ENCODE measurements around the gene ZNF438. TPM values are rescaled to one million over a fixed set of nuclear protein-coding genes. Genes with fewer than 3 reads are reported as not detected.

ZNF438 gene
- total RNA-seq, 1 experiment from 2014 or later = 2.0 TPM

DNA sequence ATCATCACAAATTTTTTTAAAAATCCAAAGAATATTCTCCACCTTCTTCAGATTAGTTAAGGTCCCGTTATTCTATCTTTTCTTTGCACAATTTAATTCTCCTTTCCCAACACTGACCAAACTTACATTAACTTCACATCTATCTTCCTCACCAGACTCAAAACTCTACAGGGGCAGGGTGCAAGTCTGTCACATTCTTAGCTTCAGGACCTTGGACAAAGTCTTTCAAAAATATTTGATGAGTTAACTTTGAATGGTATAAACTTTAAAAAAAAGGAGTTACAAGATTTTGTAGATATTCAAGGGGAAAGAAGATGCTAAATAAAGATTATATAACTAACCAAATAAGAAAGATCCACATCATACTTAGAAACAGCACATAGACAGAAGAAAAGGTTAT, 132.7 kb downstream of the ZNF438 start:
- no TSS peak for BruUV-seq (replicated peaks)
- TF ChIP-seq EZH2 (IDR thresholded peaks at IDR 0.05; ENCODE audit: borderline replicate concordance, low read depth, low read length, poor library complexity, severe bottlenecking) = no peak
- TF ChIP-seq, protein P1, sequence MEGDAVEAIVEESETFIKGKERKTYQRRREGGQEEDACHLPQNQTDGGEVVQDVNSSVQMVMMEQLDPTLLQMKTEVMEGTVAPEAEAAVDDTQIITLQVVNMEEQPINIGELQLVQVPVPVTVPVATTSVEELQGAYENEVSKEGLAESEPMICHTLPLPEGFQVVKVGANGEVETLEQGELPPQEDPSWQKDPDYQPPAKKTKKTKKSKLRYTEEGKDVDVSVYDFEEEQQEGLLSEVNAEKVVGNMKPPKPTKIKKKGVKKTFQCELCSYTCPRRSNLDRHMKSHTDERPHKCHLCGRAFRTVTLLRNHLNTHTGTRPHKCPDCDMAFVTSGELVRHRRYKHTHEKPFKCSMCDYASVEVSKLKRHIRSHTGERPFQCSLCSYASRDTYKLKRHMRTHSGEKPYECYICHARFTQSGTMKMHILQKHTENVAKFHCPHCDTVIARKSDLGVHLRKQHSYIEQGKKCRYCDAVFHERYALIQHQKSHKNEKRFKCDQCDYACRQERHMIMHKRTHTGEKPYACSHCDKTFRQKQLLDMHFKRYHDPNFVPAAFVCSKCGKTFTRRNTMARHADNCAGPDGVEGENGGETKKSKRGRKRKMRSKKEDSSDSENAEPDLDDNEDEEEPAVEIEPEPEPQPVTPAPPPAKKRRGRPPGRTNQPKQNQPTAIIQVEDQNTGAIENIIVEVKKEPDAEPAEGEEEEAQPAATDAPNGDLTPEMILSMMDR (conservative IDR thresholded peaks at IDR 0.05; ENCODE audit: low read depth, low read length) = no peak
- Histone ChIP-seq H3K27me3 (replicated peaks; ENCODE audit: insufficient read depth, low read depth, low read length, poor library complexity) (no peaks in the 10 kb centered on the region), H3K36me3 (ENCODE audit: insufficient read depth, low read length, poor library complexity, severe bottlenecking) (no peaks in the 10 kb centered on the region), H3K4me3 (ENCODE audit: low read depth, low read length, poor library complexity, severe bottlenecking) (no peak overlapping the region), H3K9me3 (ENCODE audit: low read depth, low read length, poor library complexity, severe bottlenecking) (no peaks in the 10 kb centered on the region), H3K4me1 (ENCODE audit: insufficient read depth, low read length, poor library complexity, severe bottlenecking) (no peaks in the 10 kb centered on the region), H3K27ac (ENCODE audit: low read depth, low read length, poor library complexity, severe bottlenecking) (no peak overlapping the region)
- ChIA-PET POLR2A (ENCODE audit: low non-redundant PET) (no interaction called here), CTCF (no interaction called here)
- no peak for DNase-seq (ENCODE audit: low spot score)
- intact Hi-C loops (cut with micrococcal nuclease; ENCODE audit: unreplicated experiment) = no loop called here

DNA sequence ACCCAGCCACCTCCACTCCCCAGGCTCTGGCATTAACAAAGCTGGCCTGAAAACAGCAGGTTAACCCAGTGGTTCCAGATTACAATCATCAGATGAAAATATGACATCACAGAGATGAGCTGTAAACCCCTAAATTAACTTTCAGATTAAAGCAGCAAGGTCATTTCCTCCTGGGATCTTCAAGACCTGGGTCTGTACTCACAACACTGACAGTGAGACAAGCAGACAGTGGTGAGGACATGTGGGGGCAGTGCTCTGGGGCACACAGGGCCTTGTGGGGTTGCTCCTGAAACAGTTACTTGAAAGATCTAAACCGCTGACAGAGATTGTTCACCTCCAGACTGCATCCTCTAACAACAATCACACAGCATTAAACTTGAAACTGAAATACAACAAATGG, 134.1 kb downstream of the ZNF438 start:
- no TSS peak for BruUV-seq (replicated peaks)
- CTCF ChIA-PET = no interaction called here
- POLR2A ChIA-PET (ENCODE audit: low non-redundant PET) = no interaction called here
- no peaks in the 10 kb centered on the region for H3K4me1 ChIP-seq (ENCODE audit: insufficient read depth, low read length, poor library complexity, severe bottlenecking)
- intact Hi-C loops (cut with micrococcal nuclease; ENCODE audit: unreplicated experiment) = no loop called here
- H3K27me3 ChIP-seq (replicated peaks; ENCODE audit: insufficient read depth, low read depth, low read length, poor library complexity) = no peaks in the 10 kb centered on the region
- H3K4me3 ChIP-seq (ENCODE audit: low read depth, low read length, poor library complexity, severe bottlenecking) = no peak overlapping the region
- DNase-seq (ENCODE audit: low spot score) = no peak
- H3K27ac ChIP-seq (ENCODE audit: low read depth, low read length, poor library complexity, severe bottlenecking) = no peak overlapping the region
- no peak for TF ChIP-seq EZH2 (IDR thresholded peaks at IDR 0.05; ENCODE audit: borderline replicate concordance, low read depth, low read length, poor library complexity, severe bottlenecking)
- TF ChIP-seq, protein P1 (conservative IDR thresholded peaks at IDR 0.05; ENCODE audit: low read depth, low read length) = no peak
- no peaks in the 10 kb centered on the region for H3K36me3 ChIP-seq (ENCODE audit: insufficient read depth, low read length, poor library complexity, severe bottlenecking)
- no peaks in the 10 kb centered on the region for H3K9me3 ChIP-seq (ENCODE audit: low read depth, low read length, poor library complexity, severe bottlenecking)

DNA sequence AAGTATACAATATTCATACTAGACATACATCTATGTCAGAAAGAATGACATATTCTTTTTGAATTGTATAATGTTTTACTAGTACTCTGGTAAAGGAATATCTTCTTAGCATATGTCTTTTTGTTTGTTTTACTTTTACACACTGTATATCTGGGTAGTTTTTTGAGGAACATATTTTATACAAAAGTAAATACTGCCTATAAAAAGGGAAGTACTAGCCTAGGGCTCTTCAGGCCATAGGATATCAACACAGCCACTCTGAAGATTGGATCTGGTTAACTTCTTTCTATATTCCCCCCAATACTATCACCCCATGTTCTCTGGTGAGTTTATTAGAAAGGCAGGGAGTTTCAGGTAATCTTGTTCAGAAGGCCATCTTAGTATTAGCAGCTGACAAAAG, 134.6 kb downstream of the ZNF438 start:
- Histone ChIP-seq H3K9me3 (ENCODE audit: low read depth, low read length, poor library complexity, severe bottlenecking) (no peaks in the 10 kb centered on the region), H3K4me1 (ENCODE audit: insufficient read depth, low read length, poor library complexity, severe bottlenecking) (no peaks in the 10 kb centered on the region), H3K27ac (ENCODE audit: low read depth, low read length, poor library complexity, severe bottlenecking) (no peak overlapping the region), H3K36me3 (ENCODE audit: insufficient read depth, low read length, poor library complexity, severe bottlenecking) (no peaks in the 10 kb centered on the region), H3K4me3 (ENCODE audit: low read depth, low read length, poor library complexity, severe bottlenecking) (no peak overlapping the region), H3K27me3 (replicated peaks; ENCODE audit: insufficient read depth, low read depth, low read length, poor library complexity) (no peaks in the 10 kb centered on the region)
- no peak for TF ChIP-seq EZH2 (IDR thresholded peaks at IDR 0.05; ENCODE audit: borderline replicate concordance, low read depth, low read length, poor library complexity, severe bottlenecking)
- TF ChIP-seq, protein P1 (conservative IDR thresholded peaks at IDR 0.05; ENCODE audit: low read depth, low read length) = no peak
- no TSS peak for BruUV-seq (replicated peaks)
- DNase-seq (ENCODE audit: low spot score) = no peak
- intact Hi-C loops (cut with micrococcal nuclease; ENCODE audit: unreplicated experiment) = no loop called here
- ChIA-PET CTCF (no interaction called here), POLR2A (ENCODE audit: low non-redundant PET) (no interaction called here)
